ENCODE data around the gene PSMD1.

PSMD1 gene

GRCh38 chr2:231132129-231132528, 75.5 kb downstream of the PSMD1 start:
- Histone ChIP-seq H3K9ac (no peak overlapping the region), H3K36me3 (ENCODE audit: insufficient read depth) (no peaks in the 10 kb centered on the region), H3K4me1 (ENCODE audit: low read depth, poor library complexity, severe bottlenecking) (peaks cover 26% of the 10 kb centered on the region), H3K27ac (no peak overlapping the region), H3K79me2 (ENCODE audit: insufficient read depth, low read depth) (peaks cover under 1% of the 10 kb centered on the region; the same call in 1 of the 2 replicates), H3K27me3 (ENCODE audit: insufficient read depth, low read depth) (no peaks in the 10 kb centered on the region), H3K4me3 (IDR thresholded peaks at IDR 0.05; ENCODE audit: insufficient read depth, low read depth, low read length) (no peak overlapping the region), H3K4me2 (no peak overlapping the region), H2AFZ (ENCODE audit: low read depth) (no peak overlapping the region), H4K20me1 (ENCODE audit: insufficient read depth) (no peaks in the 10 kb centered on the region)
- TF ChIP-seq, protein P1, sequence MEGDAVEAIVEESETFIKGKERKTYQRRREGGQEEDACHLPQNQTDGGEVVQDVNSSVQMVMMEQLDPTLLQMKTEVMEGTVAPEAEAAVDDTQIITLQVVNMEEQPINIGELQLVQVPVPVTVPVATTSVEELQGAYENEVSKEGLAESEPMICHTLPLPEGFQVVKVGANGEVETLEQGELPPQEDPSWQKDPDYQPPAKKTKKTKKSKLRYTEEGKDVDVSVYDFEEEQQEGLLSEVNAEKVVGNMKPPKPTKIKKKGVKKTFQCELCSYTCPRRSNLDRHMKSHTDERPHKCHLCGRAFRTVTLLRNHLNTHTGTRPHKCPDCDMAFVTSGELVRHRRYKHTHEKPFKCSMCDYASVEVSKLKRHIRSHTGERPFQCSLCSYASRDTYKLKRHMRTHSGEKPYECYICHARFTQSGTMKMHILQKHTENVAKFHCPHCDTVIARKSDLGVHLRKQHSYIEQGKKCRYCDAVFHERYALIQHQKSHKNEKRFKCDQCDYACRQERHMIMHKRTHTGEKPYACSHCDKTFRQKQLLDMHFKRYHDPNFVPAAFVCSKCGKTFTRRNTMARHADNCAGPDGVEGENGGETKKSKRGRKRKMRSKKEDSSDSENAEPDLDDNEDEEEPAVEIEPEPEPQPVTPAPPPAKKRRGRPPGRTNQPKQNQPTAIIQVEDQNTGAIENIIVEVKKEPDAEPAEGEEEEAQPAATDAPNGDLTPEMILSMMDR (conservative IDR thresholded peaks at IDR 0.05; ENCODE audit: low read depth, low read length) = no peak

DNA sequence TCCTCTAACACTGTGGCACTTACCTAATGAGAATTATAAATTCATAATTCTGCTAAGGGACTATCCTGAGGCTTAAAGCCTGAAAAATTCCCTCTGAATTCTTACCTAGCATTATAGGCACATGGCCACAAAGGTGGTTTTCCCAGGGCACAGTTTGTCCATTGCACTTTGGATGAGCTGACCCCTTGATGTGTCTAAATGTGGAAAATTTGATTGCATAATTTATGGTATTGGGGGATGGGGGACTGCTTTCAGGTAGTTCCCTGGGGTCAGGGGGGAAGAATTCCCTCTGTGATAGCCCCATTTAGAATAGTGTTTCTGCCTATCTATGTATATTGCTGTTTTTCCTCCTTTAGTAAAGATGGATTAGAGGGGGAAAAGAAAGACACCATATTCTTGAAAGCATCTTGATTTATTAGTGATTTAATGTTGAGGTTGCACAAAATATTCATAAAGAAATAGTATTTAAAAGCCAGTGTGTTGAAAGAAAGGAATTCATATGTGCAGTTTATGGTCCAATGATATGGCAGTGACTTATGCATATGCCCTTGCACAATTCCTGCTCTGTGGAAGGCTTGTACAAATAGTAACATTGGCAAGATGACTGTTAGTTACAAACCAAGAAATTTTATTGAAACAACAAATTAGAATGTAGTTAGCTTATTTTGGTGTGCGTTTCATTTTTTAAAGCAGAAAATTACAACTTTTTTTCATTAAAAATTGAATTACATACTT, 76.9 kb downstream of the PSMD1 start:
- Histone ChIP-seq H3K36me3 (ENCODE audit: insufficient read depth) (no peaks in the 10 kb centered on the region), H3K27ac (no peak overlapping the region), H3K4me2 (no peak overlapping the region), H3K4me1 (ENCODE audit: low read depth, poor library complexity, severe bottlenecking) (peaks cover 21% of the 10 kb centered on the region), H2AFZ (ENCODE audit: low read depth) (no peak overlapping the region), H3K4me3 (IDR thresholded peaks at IDR 0.05; ENCODE audit: insufficient read depth, low read depth, low read length) (no peak overlapping the region), H3K79me2 (ENCODE audit: insufficient read depth, low read depth) (peaks cover 6% of the 10 kb centered on the region; the same call in 1 of the 2 replicates), H3K9ac (no peak overlapping the region), H4K20me1 (ENCODE audit: insufficient read depth) (no peaks in the 10 kb centered on the region), H3K27me3 (ENCODE audit: insufficient read depth, low read depth) (no peaks in the 10 kb centered on the region)
- TF ChIP-seq, protein P1 (conservative IDR thresholded peaks at IDR 0.05; ENCODE audit: low read depth, low read length) = no peak

DNA sequence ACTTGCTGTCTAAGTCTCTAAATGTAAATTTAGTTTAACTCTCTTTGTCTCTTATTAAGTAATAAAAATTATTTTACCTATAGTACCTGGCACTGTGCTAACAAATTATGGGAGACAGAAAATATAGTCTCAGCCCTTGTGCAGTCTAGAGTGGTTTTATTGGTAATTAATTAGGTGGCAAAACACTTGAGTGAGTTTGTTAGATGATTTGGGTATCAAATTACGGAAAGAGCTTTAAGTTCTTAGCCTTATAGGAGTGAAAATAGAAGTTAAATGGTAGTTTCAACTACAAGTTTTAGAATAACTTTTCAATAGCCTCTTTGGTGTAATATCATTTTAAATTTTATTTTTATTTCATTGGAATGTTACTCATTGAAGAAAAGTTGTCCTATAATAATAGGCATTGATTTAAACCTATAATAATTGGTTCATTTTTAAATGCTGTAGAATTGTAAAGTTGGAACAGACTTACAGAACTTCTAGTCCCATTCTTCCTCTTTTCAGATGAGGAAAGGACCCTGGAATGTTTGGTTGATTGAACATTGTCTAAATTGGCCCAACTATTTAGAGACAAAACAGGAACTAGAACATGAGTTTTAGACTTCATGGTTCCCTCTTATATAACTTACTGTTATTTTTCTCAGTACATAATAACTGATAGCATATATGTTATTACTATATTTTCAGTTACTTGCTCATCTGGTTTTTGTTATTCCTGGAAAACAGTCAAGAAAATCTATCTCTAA, 78.4 kb downstream of the PSMD1 start:
- no peak overlapping the region for H3K27ac ChIP-seq
- H3K4me3 ChIP-seq (IDR thresholded peaks at IDR 0.05; ENCODE audit: insufficient read depth, low read depth, low read length) = no peak overlapping the region
- no peaks in the 10 kb centered on the region for H3K36me3 ChIP-seq (ENCODE audit: insufficient read depth)
- peaks cover 22% of the 10 kb centered on the region for H3K4me1 ChIP-seq (ENCODE audit: low read depth, poor library complexity, severe bottlenecking)
- no peak overlapping the region for H3K9ac ChIP-seq
- H2AFZ ChIP-seq (ENCODE audit: low read depth) = no peak overlapping the region
- TF ChIP-seq, protein P1 (conservative IDR thresholded peaks at IDR 0.05; ENCODE audit: low read depth, low read length) = no peak
- H3K4me2 ChIP-seq = no peak overlapping the region
- no peaks in the 10 kb centered on the region for H3K27me3 ChIP-seq (ENCODE audit: insufficient read depth, low read depth)
- H4K20me1 ChIP-seq (ENCODE audit: insufficient read depth) = no peaks in the 10 kb centered on the region
- H3K79me2 ChIP-seq (ENCODE audit: insufficient read depth, low read depth) = peaks cover 6% of the 10 kb centered on the region; the same call in 1 of the 2 replicates

- TF ChIP-seq, protein P1 (conservative IDR thresholded peaks at IDR 0.05; ENCODE audit: low read depth, low read length) = no peak
- H3K9ac ChIP-seq = no peak overlapping the region
- no peak overlapping the region for H3K4me2 ChIP-seq
- no peak overlapping the region for H3K27ac ChIP-seq
- no peak overlapping the region for H2AFZ ChIP-seq (ENCODE audit: low read depth)
- peaks cover 24% of the 10 kb centered on the region for H3K4me1 ChIP-seq (ENCODE audit: low read depth, poor library complexity, severe bottlenecking)
- no peaks in the 10 kb centered on the region for H3K36me3 ChIP-seq (ENCODE audit: insufficient read depth)
- no peaks in the 10 kb centered on the region for H4K20me1 ChIP-seq (ENCODE audit: insufficient read depth)
- H3K27me3 ChIP-seq (ENCODE audit: insufficient read depth, low read depth) = no peaks in the 10 kb centered on the region
- peaks cover 18% of the 10 kb centered on the region; the same call in 1 of the 2 replicates for H3K79me2 ChIP-seq (ENCODE audit: insufficient read depth, low read depth)
- H3K4me3 ChIP-seq (IDR thresholded peaks at IDR 0.05; ENCODE audit: insufficient read depth, low read depth, low read length) = no peak overlapping the region
Observed at GRCh38 chr2:231138699-231139098, 82.0 kb downstream of the PSMD1 start.

All from KMS-11 (cell line).